HAP-1 (cell line): Measurements from ENCODE around the gene TRO.

Experiments used
- DNase-seq, 2 experiments: peaks; one replicate each; pipeline ENCODE4 v3.0.0-alpha.2; 2016 to 2020; ENCODE audit warnings: low spot score in 2 of 2
- H3K27me3 ChIP-seq: fragments of 250-450 bp; sonication (Bioruptor Pico); 2 replicates; pipeline ENCODE4 v1.5.1; 2020; ENCODE audit warnings: low read depth, mild to moderate bottlenecking, moderate library complexity
- H3K36me3 ChIP-seq: fragments of 250-450 bp; sonication (Bioruptor Pico); replicated peaks from 2 replicates; pipeline ENCODE4 v1.5.1; 2020; ENCODE audit warnings: mild to moderate bottlenecking
- H3K4me1 ChIP-seq: fragments of 250-450 bp; sonication (Bioruptor Pico); 2 replicates; pipeline ENCODE4 v1.5.1; 2020; ENCODE audit warnings: mild to moderate bottlenecking
- H3K4me3 ChIP-seq: fragments of 250-450 bp; sonication (Bioruptor Pico); 2 replicates; pipeline ENCODE4 v1.5.1; 2020; ENCODE audit warnings: mild to moderate bottlenecking, moderate library complexity
- H3K9me3 ChIP-seq: fragments of 250-450 bp; sonication (Bioruptor Pico); 2 replicates; pipeline ENCODE4 v1.5.1; 2020; ENCODE audit warnings: mild to moderate bottlenecking, moderate library complexity
- in situ Hi-C: fragments of 300-500 bp; cut with MboI; formaldehyde crosslinking; loops from 3 replicates; pipeline ENCODE4 v1.14.3; 2020; ENCODE audit warnings: low sequenced_read_pairs, inconsistent platforms, mixed read lengths

TRO gene

DNA sequence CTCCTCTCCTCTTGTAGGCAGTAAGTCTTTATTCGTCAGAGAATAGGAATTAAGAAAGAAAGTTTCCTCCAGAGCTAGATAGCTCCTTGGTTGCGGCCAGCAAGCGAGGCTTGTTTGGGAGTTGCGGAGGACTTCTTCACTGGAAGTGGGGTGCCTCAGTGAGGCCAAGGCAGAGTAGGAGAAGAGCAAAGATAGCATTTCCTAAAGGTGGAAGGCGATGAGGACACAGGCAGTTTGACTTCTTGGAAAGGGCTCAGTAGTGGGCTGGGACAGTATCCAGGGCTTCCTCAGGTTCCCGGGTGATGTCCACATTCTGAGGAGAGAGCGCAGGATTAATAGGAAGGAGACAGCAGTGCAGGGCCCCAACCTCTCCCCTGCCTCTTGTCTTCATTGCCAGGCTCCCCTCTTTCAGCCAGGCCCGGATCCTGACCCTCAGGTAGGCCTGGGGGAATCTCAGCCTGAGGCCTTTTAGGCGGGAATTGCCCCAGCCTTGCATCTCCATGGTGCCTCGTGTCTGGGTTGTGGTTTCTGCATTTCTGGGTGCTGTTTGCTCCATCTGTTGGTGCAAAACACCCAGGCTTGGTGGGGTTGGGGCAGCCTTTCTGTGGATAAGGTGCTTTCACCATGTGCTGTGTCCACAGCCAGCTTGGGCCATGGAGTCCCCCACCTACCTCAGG is 12.7 kb downstream of the TRO start:
- in situ Hi-C loops = no loop called here
- Histone ChIP-seq H3K9me3 (no peaks in the 10 kb centered on the region), H3K4me1 (no peaks in the 10 kb centered on the region), H3K27me3 (no peaks in the 10 kb centered on the region), H3K4me3 (no peak overlapping the region), H3K36me3 (no peaks in the 10 kb centered on the region)
- DNase-seq = no peak

DNA sequence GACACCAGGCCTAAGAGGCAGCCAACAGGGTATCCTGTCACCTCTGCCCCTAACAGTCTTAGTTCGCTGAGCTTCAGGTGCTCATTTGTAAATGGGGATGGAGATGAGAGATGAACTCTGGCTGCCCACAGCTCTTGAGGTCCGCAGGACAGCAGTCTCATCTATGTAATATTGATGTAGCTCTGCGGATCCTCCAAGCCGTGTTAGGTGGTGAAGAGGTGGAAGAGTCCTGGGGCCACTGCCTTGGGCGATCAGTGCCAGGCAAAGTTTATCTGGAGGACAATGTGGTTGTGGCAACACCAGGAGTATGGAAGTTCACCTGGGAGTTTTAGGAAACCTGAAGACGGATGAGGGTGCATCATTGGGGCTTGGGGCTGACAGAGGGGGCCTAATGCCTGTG is 13.4 kb downstream of the TRO start:
- in situ Hi-C loops = no loop called here
- H3K9me3 ChIP-seq = no peaks in the 10 kb centered on the region

DNA sequence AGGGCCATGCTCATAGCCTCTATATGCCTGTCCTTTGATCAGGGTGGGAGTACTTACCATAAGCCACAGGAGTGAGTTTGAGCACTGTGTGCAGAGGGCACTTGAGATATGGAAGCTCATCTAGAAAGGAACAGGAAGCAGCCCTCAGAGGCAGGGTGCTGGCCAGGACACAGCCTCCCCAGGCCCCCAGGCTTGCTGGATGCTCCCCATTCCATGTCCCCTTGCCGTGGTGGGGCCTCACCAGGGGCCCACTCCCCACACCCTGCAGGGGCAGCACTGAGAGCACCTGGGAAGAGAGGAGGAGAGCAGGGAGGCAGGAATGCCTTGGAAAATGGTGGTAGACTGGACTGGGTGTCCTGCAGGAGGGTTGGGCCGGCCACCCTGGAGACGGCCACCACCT is 14.3 kb downstream of the TRO start:
- Histone ChIP-seq H3K4me1 (no peaks in the 10 kb centered on the region), H3K36me3 (no peaks in the 10 kb centered on the region), H3K27me3 (no peaks in the 10 kb centered on the region), H3K4me3 (no peak overlapping the region), H3K9me3 (no peaks in the 10 kb centered on the region)
- no peak for DNase-seq
- in situ Hi-C loops = no loop called here

More for the DNA sequence above, 13.4 kb downstream of the TRO start:
- Histone ChIP-seq H3K4me1 (no peaks in the 10 kb centered on the region), H3K27me3 (no peaks in the 10 kb centered on the region), H3K36me3 (no peaks in the 10 kb centered on the region), H3K4me3 (no peak overlapping the region)
- no peak for DNase-seq

DNA sequence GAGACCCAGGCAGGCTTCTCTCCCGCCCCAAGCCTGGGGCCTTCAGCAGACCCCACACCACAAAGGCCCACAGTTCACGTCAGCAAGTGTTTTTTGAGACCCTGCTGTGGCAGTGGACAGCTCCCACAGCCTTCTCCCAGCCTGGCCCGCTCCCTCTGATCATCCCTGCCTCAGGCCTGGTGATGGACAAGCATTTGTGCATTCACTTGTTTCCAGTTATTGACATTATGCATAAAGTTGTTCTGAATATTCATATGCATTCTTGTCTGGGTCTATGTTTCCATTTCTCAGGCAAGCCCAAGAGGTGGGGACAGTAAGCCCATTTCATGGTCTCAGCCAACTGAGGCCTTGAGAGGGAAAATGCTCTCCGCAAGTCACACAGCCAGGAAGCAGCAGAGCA is 14.7 kb downstream of the TRO start:
- in situ Hi-C loops = no loop called here
- Histone ChIP-seq H3K36me3 (no peaks in the 10 kb centered on the region), H3K9me3 (no peaks in the 10 kb centered on the region), H3K4me1 (no peaks in the 10 kb centered on the region), H3K27me3 (no peaks in the 10 kb centered on the region), H3K4me3 (no peak overlapping the region)
- DNase-seq = no peak

DNA sequence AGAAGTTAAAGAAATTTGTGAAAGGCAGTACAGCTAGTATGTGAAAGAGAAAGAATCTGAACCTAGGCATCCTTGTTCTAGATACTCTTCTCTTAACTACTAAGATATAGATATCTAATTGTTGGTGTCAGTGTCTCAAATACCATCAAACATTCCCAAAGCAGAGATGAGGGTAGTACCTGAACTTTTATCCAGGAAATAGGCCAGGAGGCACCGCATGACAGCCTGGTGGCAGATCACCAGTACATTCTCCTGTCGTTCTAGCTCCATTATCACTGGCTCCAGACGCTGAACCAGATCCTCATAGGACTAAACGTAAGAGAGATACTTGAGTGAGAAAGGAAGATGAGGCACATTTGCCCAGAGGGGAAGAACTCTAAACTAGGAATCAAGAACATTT is 16.8 kb downstream of the TRO start:
- H3K36me3 ChIP-seq = no peaks in the 10 kb centered on the region
- no peaks in the 10 kb centered on the region for H3K4me1 ChIP-seq
- no peak for DNase-seq
- no peak overlapping the region for H3K4me3 ChIP-seq
- in situ Hi-C loops = no loop called here
- H3K27me3 ChIP-seq = no peaks in the 10 kb centered on the region
- H3K9me3 ChIP-seq = no peaks in the 10 kb centered on the region

DNA sequence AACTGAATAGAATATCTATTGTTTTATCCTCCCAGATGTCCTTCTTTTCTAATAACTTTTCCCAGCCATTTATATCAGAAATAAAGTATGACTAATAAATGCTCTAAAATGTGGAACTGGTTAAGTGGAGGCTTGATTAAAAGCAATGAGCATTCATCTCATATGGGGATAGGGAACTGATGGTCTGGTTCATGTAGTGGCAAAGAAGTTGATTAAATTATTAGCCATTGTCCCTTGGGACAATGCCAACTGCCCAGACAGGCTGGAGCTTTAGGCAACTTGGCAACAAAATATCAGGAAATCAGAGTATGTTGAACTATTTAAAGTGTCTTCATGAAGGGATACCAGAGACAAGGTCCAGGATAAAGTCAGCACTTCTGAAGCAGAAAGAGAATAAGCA is 24.2 kb downstream of the TRO start:
- Histone ChIP-seq H3K4me3 (no peak overlapping the region), H3K9me3 (no peaks in the 10 kb centered on the region), H3K36me3 (no peaks in the 10 kb centered on the region), H3K4me1 (no peaks in the 10 kb centered on the region), H3K27me3 (no peaks in the 10 kb centered on the region)
- DNase-seq = no peak
- in situ Hi-C loops = no loop called here

DNA sequence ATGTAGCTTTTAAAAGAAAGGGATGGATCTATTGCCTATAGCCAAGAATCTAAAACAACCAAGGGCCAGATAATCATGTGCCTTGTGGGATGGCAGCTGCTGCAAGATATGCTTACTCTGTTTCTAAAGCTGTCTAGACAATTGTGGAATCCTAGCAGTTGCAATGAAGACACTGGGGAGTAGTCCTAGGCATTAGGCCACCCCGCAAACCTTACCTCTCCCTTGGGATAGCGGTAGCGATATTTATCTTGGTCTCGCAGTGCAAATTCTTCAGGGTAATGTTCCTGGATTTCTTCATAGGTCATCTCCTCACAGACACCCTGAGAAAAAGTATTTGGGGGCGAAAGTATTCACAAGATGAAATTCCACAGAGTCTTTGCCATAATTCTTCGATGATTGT is 24.6 kb downstream of the TRO start:
- in situ Hi-C loops = no loop called here
- no peak for DNase-seq
- Histone ChIP-seq H3K27me3 (no peaks in the 10 kb centered on the region), H3K4me3 (no peak overlapping the region), H3K9me3 (no peaks in the 10 kb centered on the region), H3K4me1 (no peaks in the 10 kb centered on the region), H3K36me3 (no peaks in the 10 kb centered on the region)

DNA sequence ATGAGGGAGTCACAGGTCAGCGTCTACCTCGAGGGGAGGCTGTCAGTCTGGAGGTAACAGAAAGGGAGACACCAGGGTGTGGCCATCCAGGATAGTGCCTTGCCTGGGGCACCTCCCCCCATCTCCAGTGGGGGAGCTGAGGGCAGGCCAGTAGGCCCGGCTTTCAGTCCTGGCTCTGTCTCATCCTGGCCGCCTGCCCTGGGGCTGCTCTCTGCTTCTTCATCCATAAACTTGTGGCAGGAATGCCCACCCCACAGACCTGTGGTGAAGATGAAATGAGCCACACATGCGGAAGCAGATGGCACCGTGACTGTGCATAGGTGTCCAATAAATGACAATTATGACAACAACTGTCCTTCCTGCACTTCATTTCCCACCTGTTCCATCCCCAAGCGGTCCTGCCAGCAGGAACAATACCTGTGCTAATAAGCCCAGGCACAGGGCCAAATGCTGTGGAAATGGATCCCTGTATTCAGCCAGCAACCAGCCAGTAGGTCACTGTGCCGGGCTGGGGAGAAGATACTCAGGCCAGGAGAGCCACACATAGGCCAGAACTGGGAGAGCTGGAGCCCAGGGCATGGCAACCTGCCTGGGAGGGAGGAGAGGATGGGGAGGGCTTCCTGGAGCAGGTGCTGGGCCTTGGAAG is 30.2 kb downstream of the TRO start:
- Histone ChIP-seq H3K36me3 (no peaks in the 10 kb centered on the region), H3K9me3 (no peaks in the 10 kb centered on the region), H3K4me3 (no peak overlapping the region), H3K4me1 (no peaks in the 10 kb centered on the region), H3K27me3 (no peaks in the 10 kb centered on the region)
- no peak for DNase-seq
- in situ Hi-C loops = no loop called here

DNA sequence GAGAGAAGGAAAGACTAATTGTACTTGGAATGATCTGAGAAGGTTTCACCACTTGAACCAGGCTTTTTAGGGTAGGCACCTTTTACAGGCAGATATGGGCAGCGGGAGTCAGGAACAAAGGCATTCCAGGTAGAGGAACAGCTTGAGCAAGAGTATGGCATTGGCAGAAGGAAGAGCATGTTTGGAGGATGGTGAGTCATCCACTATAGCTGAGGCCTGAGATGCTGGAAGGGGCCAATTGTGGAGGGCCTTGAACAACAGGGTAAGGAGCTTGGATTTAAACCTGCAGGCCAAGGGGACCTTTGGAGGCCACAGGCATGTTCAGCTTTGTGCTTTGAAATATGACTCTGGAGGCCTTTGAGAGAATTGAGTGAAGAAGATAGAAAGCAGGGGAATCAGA is 41.1 kb downstream of the TRO start:
- in situ Hi-C loops = no loop called here
- Histone ChIP-seq H3K9me3 (no peaks in the 10 kb centered on the region), H3K36me3 (no peaks in the 10 kb centered on the region), H3K4me1 (no peaks in the 10 kb centered on the region), H3K27me3 (no peaks in the 10 kb centered on the region; the same call in 1 of the 2 replicates), H3K4me3 (no peak overlapping the region)
- DNase-seq = no peak

DNA sequence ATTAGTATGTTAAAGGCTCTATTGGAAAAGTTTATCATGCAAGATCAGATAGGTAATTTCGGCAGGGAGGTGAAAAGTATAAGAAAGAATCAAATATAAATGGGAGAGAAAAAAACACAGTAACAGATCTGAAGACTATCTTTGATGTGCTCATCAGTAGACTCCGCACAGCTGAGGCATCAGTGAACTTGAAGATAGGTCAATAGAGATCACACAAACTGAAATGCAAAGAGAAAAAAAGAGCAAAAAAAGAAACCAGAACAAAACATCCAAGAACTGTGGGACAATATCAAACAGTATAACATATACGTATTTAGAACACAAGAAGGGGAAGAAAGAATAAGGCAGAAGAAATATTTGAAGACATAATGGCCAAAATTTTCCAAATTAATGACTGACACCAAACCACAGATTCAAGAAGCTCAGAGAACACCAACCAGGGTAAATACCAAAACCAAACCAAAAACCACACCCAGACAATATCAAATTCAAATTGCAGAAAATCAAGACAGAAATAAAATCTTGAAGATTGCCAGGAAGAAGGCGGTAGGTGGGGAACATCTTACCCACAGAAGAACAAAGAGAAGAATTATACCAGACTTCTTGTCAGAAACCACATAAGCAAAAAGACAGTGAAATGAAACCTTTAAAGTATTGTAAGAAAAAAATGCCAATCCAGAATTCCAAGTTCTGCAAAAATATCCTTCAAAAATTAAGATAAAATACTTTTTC is 44.3 kb downstream of the TRO start:
- no peaks in the 10 kb centered on the region; the same call in 1 of the 2 replicates for H3K27me3 ChIP-seq
- DNase-seq = no peak
- no peaks in the 10 kb centered on the region for H3K36me3 ChIP-seq
- in situ Hi-C loops = no loop called here
- H3K4me3 ChIP-seq = no peak overlapping the region
- H3K9me3 ChIP-seq = no peaks in the 10 kb centered on the region
- no peaks in the 10 kb centered on the region for H3K4me1 ChIP-seq

DNA sequence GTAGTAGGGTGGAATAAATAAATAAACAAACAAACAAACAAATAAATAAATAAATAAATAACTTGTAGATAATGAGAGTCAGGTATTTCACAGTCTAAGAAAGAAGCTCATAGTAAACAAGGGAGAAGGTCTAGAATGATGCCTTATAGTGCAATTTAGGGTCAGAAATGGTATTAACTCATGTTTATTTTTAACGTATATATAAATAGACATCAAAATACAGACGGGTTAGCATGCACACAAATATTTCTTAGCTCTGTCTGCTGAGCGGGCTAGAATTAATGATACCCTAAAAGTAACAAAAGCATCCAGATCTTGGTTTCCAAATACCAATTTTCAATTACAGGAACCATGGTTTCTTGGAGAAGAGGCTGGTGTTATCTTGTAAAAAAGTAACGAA is 56.8 kb downstream of the TRO start:
- Histone ChIP-seq H3K4me3 (no peak overlapping the region), H3K4me1 (no peaks in the 10 kb centered on the region), H3K9me3 (no peaks in the 10 kb centered on the region), H3K36me3 (no peaks in the 10 kb centered on the region), H3K27me3 (no peaks in the 10 kb centered on the region; the same call in 1 of the 2 replicates)
- no peak for DNase-seq
- in situ Hi-C loops = no loop called here

DNA sequence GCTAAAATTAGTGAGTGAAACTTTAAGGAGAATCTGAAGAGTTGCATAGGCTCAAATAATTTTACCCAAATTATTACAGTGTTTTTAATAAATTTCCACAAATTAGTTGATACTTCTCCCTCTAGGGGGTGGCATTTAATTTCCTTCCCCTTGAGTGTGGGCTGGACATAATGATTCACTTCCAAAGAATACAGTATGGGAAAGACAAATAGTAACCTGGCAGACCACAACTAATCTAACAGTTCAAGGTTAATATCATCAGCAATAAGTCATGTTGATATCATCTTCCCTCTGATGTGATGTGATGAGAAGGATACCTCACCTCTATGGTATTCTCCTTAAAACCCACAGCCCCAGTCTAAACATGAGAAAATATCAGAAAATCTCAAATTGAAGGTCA is 57.8 kb downstream of the TRO start:
- H3K9me3 ChIP-seq = no peaks in the 10 kb centered on the region
- no peak overlapping the region for H3K4me3 ChIP-seq
- H3K4me1 ChIP-seq = no peaks in the 10 kb centered on the region
- H3K27me3 ChIP-seq = no peaks in the 10 kb centered on the region; the same call in 1 of the 2 replicates
- in situ Hi-C loops = no loop called here
- no peak for DNase-seq
- H3K36me3 ChIP-seq = no peaks in the 10 kb centered on the region

DNA sequence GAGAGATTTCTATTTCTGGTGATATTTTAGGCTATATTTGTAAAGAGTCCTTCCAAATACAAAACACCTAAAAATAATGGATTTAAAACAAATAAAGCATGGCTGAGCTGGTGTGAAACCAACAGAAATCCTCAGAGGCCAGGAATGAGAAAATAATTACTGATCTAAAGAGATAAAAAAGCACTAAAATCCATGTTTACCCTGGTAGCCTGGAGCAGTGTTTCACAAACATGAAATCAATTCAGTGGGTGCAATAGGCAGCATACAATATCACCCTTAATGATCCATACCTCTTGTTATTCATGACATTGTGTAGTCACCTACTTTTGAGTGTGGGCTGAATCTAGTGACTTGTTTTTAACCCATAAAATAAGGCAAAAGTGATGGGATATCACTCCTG is 58.8 kb downstream of the TRO start:
- Histone ChIP-seq H3K27me3 (no peaks in the 10 kb centered on the region; the same call in 1 of the 2 replicates), H3K36me3 (no peaks in the 10 kb centered on the region), H3K4me1 (no peaks in the 10 kb centered on the region), H3K9me3 (no peaks in the 10 kb centered on the region), H3K4me3 (no peak overlapping the region)
- no peak for DNase-seq
- in situ Hi-C loops = no loop called here

DNA sequence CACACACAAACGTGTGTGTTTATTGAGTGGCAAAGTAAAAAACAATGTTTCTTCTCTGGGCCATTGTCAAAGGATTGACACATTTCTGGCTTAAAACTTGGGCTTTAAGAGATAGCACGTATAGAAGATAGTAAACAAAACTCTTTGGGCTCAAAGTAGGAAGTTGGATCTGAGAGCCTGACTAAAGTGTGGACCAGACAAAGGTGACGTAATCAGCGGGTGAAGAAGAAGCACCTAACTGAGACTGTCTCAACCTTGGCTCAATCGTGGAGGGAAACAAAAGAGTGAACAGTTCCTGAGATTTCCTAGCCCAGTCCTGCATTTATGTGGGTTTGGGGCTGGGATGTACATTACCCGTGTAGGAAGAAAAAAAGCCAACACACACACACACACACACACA is 59.7 kb downstream of the TRO start:
- H3K27me3 ChIP-seq = no peaks in the 10 kb centered on the region; the same call in 1 of the 2 replicates
- in situ Hi-C loops = no loop called here
- H3K4me1 ChIP-seq = no peaks in the 10 kb centered on the region
- H3K9me3 ChIP-seq = no peaks in the 10 kb centered on the region
- H3K36me3 ChIP-seq = no peaks in the 10 kb centered on the region
- no peak for DNase-seq
- H3K4me3 ChIP-seq = no peak overlapping the region
